GM13976 (cell line): Measurements from ENCODE around the gene PAK4.

Experiments used
- DNase-seq: peaks from one replicate; pipeline ENCODE4 v3.0.0; 2012; ENCODE audit warnings: low spot score
- CTCF ChIP-seq: IDR thresholded peaks from 2 replicates; pipeline ENCODE4 v1.5.1; 2012; ENCODE audit warnings: borderline replicate concordance, mild to moderate bottlenecking; ENCODE audit not compliant: insufficient read depth; ENCODE audit errors: extremely low read depth, missing control alignments, control extremely low read depth
- in situ Hi-C: fragments of 300-500 bp; cut with MboI; formaldehyde crosslinking; loops from one replicate; pipeline ENCODE4 v1.12.0; 2022; ENCODE audit warnings: low sequenced_read_pairs, mixed read lengths, inconsistent platforms; ENCODE audit not compliant: unreplicated experiment

PAK4 gene

GRCh38 chr19:39164289-39164688, 38.7 kb downstream of the PAK4 start:
- no peak for TF ChIP-seq CTCF
- DNase-seq: no peak
- in situ Hi-C loops: no loop called here

- DNase-seq: no peak
- in situ Hi-C loops: no loop called here
- TF ChIP-seq CTCF: no peak
These were observed 40.3 kb downstream of the PAK4 start for GRCh38 chr19:39165857-39166256.

- in situ Hi-C loops: no loop called here
- no peak for DNase-seq
- no peak for TF ChIP-seq CTCF
These were observed 41.2 kb downstream of the PAK4 start for GRCh38 chr19:39166571-39167391.

- no peak for TF ChIP-seq CTCF
- DNase-seq: no peak
- in situ Hi-C loops: no loop called here
These were observed 42.1 kb downstream of the PAK4 start for GRCh38 chr19:39167461-39168257.

GRCh38 chr19:39168258-39169142, 42.9 kb downstream of the PAK4 start:
- DNase-seq: no peak
- TF ChIP-seq CTCF: no peak
- in situ Hi-C loops: no loop called here
